Fibroblast of lung (primary cell): ENCODE data around the gene HACE1.

ENCODE experiments used
- CTCF ChIP-seq, 2 donors: IDR thresholded peaks in 1 of 2; conservative IDR thresholded peaks in 1 of 2; 1 replicate in 1 of 2; 2 replicates in 1 of 2; pipeline ENCODE4 v1.5.1; 2011 to 2012; ENCODE audit warnings: low read length in 2 of 2, control low read depth in 1 of 2, inconsistent platforms in 1 of 2, low read depth in 1 of 2, mild to moderate bottlenecking in 1 of 2
- EZH2 ChIP-seq: IDR thresholded peaks from 2 replicates; pipeline ENCODE4 v1.5.1; 2012; ENCODE audit warnings: low read length, control low read depth, mild to moderate bottlenecking; ENCODE audit errors: missing control alignments

GRCh38 chr6:104771258-104771832 is 88.4 kb downstream of the HACE1 start:
- TF ChIP-seq CTCF (conservative IDR thresholded peaks at IDR 0.05 in 1 of 2, IDR thresholded peaks at IDR 0.05 in 1 of 2; ENCODE audit: low read depth in 1 of 2, low read length in 2 of 2) (peak; percentile 22 to 38), EZH2 (no peak)
